OCI-LY7 (cell line): ENCODE results near the gene NOL3. TPM values are rescaled to one million over a fixed set of nuclear protein-coding genes. Genes with fewer than 3 reads are reported as not detected.

ENCODE experiments used
- BruUV-seq: library from RNA; stranded (reverse); fragments of 400-500 nt; replicated peaks from 2 replicates; lab custom pipeline; 2021; lab: Mats Ljungman, UMichigan
- CTCF ChIA-PET: fragments of 300-600 bp; sonication (Branson Sonifier 250); formaldehyde crosslinking; loops from one replicate; lab custom pipeline; 2022; ENCODE audit warnings: antibody characterized with exemption; ENCODE audit not compliant: unreplicated experiment; lab: Charles Lee
- POLR2A ChIA-PET: fragments of 300-600 bp; sonication (Branson Sonifier 250); formaldehyde crosslinking; loops from one replicate; lab custom pipeline; 2022; ENCODE audit warnings: antibody characterized with exemption; lab: Charles Lee
- DNase-seq: peaks from one replicate; pipeline ENCODE4 v3.0.0-alpha.2; 2015; ENCODE audit warnings: low spot score
- H2AFZ ChIP-seq: fragments of 200-600 bp; sonication (generic), shearing (Covaris generic); 2 replicates; pipeline ENCODE4 v1.6.1; 2014; ENCODE audit warnings: mild to moderate bottlenecking, antibody characterized with exemption, low read length, moderate library complexity
- H3K27ac ChIP-seq: fragments of 200-600 bp; sonication (generic); 2 replicates; pipeline ENCODE4 v1.5.1; 2014; ENCODE audit warnings: mixed run types, low read depth, mild to moderate bottlenecking, moderate library complexity, low read length, inconsistent platforms; ENCODE audit not compliant: poor library complexity, severe bottlenecking
- H3K36me3 ChIP-seq: fragments of 200-600 bp; sonication (generic); 2 replicates; pipeline ENCODE4 v1.6.1; 2014; ENCODE audit warnings: mild to moderate bottlenecking, antibody characterized with exemption, low read length, moderate library complexity, mixed read lengths; ENCODE audit not compliant: insufficient read depth
- H3K4me1 ChIP-seq: fragments of 200-600 bp; sonication (generic); 2 replicates; pipeline ENCODE4 v1.5.1; 2014; ENCODE audit warnings: mild to moderate bottlenecking, low read length; ENCODE audit not compliant: insufficient read depth, poor library complexity, severe bottlenecking
- H3K4me2 ChIP-seq: fragments of 200-600 bp; sonication (generic); 2 replicates; pipeline ENCODE4 v1.6.1; 2014; ENCODE audit warnings: mild to moderate bottlenecking, low read length
- H3K4me3 ChIP-seq: fragments of 200-600 bp; sonication (generic); 2 replicates; pipeline ENCODE4 v1.5.1; 2014; ENCODE audit warnings: mild to moderate bottlenecking, low read depth, low read length; ENCODE audit not compliant: poor library complexity, severe bottlenecking
- H3K79me2 ChIP-seq: fragments of 200-600 bp; sonication (generic); 2 replicates; pipeline ENCODE4 v1.6.1; 2016; ENCODE audit warnings: low read depth, mild to moderate bottlenecking, low read length, moderate library complexity, mixed read lengths; ENCODE audit not compliant: insufficient read depth
- H3K9me2 ChIP-seq: fragments of 200-600 bp; sonication (generic); 2 replicates; pipeline ENCODE4 v1.6.1; 2016; ENCODE audit warnings: mild to moderate bottlenecking, low read length, mixed read lengths; ENCODE audit not compliant: insufficient read depth
- H3K9me3 ChIP-seq: fragments of 200-600 bp; sonication (generic); 2 replicates; pipeline ENCODE4 v1.6.1; 2014; ENCODE audit warnings: mild to moderate bottlenecking, mixed run types, low read length, mixed read lengths
- H4K20me1 ChIP-seq: fragments of 200-600 bp; sonication (generic); 2 replicates; pipeline ENCODE4 v1.6.1; 2014; ENCODE audit warnings: mild to moderate bottlenecking, antibody characterized with exemption, low read length, moderate library complexity, mixed read lengths; ENCODE audit not compliant: insufficient read depth
- EZH2phosphoT487 ChIP-seq: fragments of 200-600 bp; sonication (generic); IDR thresholded peaks from 2 replicates; pipeline ENCODE4 v1.6.1; 2018; ENCODE audit warnings: low read depth, borderline replicate concordance, mild to moderate bottlenecking, mixed run types, antibody characterized with exemption, low read length, moderate library complexity, mixed read lengths
- intact Hi-C: fragments of 100-400 bp; cut with micrococcal nuclease; formaldehyde crosslinking; loops from one replicate; pipeline ENCODE4 v1.10.0; 2022; ENCODE audit not compliant: unreplicated experiment
- total RNA-seq, 2 experiments: library from RNA; depleted of rRNA in 1 of 2; stranded (reverse); fragments of >200 nt in 1 of 2; shearing (Covaris generic) in 1 of 2; gene quantifications; 2 replicates each; pipeline ENCODE4 v1.2.3, GENCODE V29; 2014 to 2022
- TF ChIP-seq, protein P1 (sequence below): fragments of 200-600 bp; sonication (generic); conservative IDR thresholded peaks from 2 replicates; pipeline ENCODE4 v1.5.1; 2014; ENCODE audit warnings: mild to moderate bottlenecking, antibody characterized with exemption, low read length, moderate library complexity, mixed read lengths

Gene NOL3
- total RNA-seq, 2 experiments from 2014 or later = 2.2 to 4.4 TPM

DNA sequence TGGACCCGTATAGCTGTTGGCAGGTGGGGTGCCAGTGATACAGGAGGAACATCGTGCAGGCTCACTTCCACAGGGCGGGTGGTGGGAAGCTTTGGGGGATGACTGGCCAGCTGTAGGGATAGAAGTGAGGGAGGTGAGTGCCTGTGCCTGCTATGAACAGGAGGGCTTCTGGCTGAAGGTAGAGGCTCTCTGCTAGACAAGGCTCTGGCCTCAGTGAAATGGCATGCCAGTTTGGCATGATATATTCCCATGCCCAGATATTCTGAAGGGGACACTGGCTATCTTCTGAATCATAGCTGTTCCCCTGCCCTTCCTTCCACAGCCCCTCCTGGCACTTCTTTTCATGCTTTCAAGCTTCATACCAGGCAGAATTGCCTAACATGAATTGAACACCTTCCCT is 41.5 kb upstream of the NOL3 start:
- TF ChIP-seq, protein P1, sequence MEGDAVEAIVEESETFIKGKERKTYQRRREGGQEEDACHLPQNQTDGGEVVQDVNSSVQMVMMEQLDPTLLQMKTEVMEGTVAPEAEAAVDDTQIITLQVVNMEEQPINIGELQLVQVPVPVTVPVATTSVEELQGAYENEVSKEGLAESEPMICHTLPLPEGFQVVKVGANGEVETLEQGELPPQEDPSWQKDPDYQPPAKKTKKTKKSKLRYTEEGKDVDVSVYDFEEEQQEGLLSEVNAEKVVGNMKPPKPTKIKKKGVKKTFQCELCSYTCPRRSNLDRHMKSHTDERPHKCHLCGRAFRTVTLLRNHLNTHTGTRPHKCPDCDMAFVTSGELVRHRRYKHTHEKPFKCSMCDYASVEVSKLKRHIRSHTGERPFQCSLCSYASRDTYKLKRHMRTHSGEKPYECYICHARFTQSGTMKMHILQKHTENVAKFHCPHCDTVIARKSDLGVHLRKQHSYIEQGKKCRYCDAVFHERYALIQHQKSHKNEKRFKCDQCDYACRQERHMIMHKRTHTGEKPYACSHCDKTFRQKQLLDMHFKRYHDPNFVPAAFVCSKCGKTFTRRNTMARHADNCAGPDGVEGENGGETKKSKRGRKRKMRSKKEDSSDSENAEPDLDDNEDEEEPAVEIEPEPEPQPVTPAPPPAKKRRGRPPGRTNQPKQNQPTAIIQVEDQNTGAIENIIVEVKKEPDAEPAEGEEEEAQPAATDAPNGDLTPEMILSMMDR = no peak
- no peak for TF ChIP-seq EZH2phosphoT487

DNA sequence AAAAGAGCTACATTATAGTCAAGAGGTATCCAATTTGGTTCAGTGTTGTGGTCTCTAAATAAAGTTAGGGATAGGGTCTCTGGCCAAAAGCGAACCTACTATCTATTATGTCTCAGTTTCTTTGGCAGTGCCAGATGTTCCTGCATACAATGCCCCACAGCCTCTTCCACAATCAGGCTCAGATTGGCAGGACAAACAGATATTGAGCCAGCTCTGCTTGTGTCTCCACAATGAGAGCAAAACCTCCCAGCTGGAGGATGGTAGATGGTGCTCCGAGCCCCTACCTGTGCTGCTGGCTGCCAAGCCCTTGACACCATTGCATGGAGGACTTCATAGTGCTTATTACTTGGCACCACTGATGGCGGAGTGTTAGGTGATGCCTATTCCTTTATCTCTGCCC is 40.9 kb upstream of the NOL3 start:
- no peak for TF ChIP-seq EZH2phosphoT487
- TF ChIP-seq, protein P1 = no peak
- Histone ChIP-seq H2AFZ (no peak overlapping the region), H4K20me1 (no peaks in the 10 kb centered on the region), H3K9me3 (no peaks in the 10 kb centered on the region), H3K4me3 (no peak overlapping the region), H3K4me2 (no peak overlapping the region), H3K36me3 (peaks cover 44% of the 10 kb centered on the region), H3K4me1 (no peaks in the 10 kb centered on the region), H3K27ac (no peak overlapping the region), H3K9me2 (no peaks in the 10 kb centered on the region), H3K79me2 (no peaks in the 10 kb centered on the region)
- DNase-seq = no peak
- intact Hi-C loops = no loop called here
- ChIA-PET CTCF (no interaction called here), POLR2A (no interaction called here)
- no TSS peak for BruUV-seq

More for the DNA sequence above, 41.5 kb upstream of the NOL3 start:
- no peaks in the 10 kb centered on the region for H3K9me3 ChIP-seq
- ChIA-PET CTCF (interaction anchor here (0.8 kb wide), 1 partner anchor 10 kb away, joined by 3 read pairs; no protein-coding TSS in a partner anchor), POLR2A (interaction anchor here (0.7 kb wide), 1 partner anchor 11 kb away, joined by 3 read pairs; no protein-coding TSS in a partner anchor)
- H3K4me2 ChIP-seq = no peak overlapping the region
- peaks cover 44% of the 10 kb centered on the region for H3K36me3 ChIP-seq
- intact Hi-C loops = no loop called here
- no peak overlapping the region for H3K27ac ChIP-seq
- no peaks in the 10 kb centered on the region for H3K9me2 ChIP-seq
- no TSS peak for BruUV-seq
- no peaks in the 10 kb centered on the region for H3K4me1 ChIP-seq
- no peak overlapping the region for H3K4me3 ChIP-seq
- H4K20me1 ChIP-seq = no peaks in the 10 kb centered on the region
- H2AFZ ChIP-seq = no peak overlapping the region
- H3K79me2 ChIP-seq = no peaks in the 10 kb centered on the region
- DNase-seq = no peak

DNA sequence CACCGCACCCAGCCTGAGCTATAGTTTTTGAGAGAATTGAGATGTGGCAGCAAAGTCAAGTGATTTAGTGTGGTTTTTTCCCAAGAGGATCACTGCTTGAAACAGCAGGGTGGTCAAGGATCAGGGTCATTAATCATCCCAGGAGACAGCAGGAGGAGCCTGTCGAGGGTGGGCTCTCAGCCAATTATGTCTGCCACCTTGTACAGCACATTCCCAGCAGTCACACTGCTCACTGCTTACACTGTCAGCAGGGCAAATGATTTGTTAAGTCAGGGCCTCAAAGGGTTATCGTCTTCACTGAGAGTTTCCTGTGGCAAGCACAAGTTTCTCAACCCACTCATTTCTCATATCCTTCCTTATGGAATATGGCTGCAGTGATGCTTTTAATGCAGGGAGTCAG is 32.7 kb upstream of the NOL3 start:
- no TSS peak for BruUV-seq
- DNase-seq = no peak
- TF ChIP-seq, protein P1 = no peak
- no peak for TF ChIP-seq EZH2phosphoT487
- Histone ChIP-seq H3K4me3 (no peak overlapping the region), H3K27ac (no peak overlapping the region), H3K4me1 (no peaks in the 10 kb centered on the region), H3K9me2 (no peaks in the 10 kb centered on the region), H3K79me2 (no peaks in the 10 kb centered on the region), H3K4me2 (no peak overlapping the region), H2AFZ (no peak overlapping the region), H3K9me3 (no peaks in the 10 kb centered on the region), H3K36me3 (peaks cover 87% of the 10 kb centered on the region), H4K20me1 (no peaks in the 10 kb centered on the region)
- POLR2A ChIA-PET = no interaction called here
- CTCF ChIA-PET = no interaction called here
- intact Hi-C loops = no loop called here
